ENCODE measurements around the gene C1QTNF7.

- TF ChIP-seq CTCF (IDR thresholded peaks at IDR 0.05; ENCODE audit: borderline replicate concordance, extremely low read depth, low read length, poor library complexity, severe bottlenecking) = no peak
- TF ChIP-seq EZH2 (IDR thresholded peaks at IDR 0.05; ENCODE audit: borderline replicate concordance, low read depth, low read length, severe bottlenecking) = no peak
Measured at GRCh38 chr4:15476396-15476795, 48.6 kb downstream of the C1QTNF7 start.

Data from DND-41 (cell line).